HepG2 (cell line): Measurements from ENCODE around the gene ACACB. TPM values are rescaled to one million over a fixed set of nuclear protein-coding genes. Genes with fewer than 3 reads are reported as not detected.

Experiments used
- ATAC-seq: fragments of 200-7000 bp; cut with Tn5 transposase; 3 replicates; pipeline ENCODE4 v1.9.1; 2020; ENCODE audit warnings: mild to moderate bottlenecking, moderate library complexity
- BruUV-seq: library from RNA; stranded (reverse); fragments of 400-500 nt; replicated peaks from 2 replicates; lab custom pipeline; 2021; lab: Mats Ljungman, UMichigan
- CTCF ChIA-PET: fragments of 300-600 bp; formaldehyde crosslinking; extraction: SDS; loops from one replicate; lab custom pipeline; 2021; ENCODE audit warnings: low total read pairs, inconsistent platforms, low intra/inter-chr PET ratio; lab: Yijun Ruan, JAX
- POLR2A ChIA-PET: fragments of 350-600 bp; sonication (Branson Sonifier 250); formaldehyde crosslinking; loops from one replicate; lab custom pipeline; 2020; ENCODE audit warnings: antibody characterized with exemption, inconsistent platforms; lab: Yijun Ruan, JAX
- DNase-seq: peaks from one replicate; pipeline ENCODE4 v3.0.0-alpha.2; 2015; ENCODE audit warnings: low spot score
- FAIRE-seq: peaks from 3 replicates; lab custom pipeline; 2011; peaks lifted over from hg19 to GRCh38; lab: Jason Lieb, UNC
- H2AFZ ChIP-seq: one replicate; pipeline ENCODE4 v1.6.1; 2011; ENCODE audit warnings: low read length, inconsistent platforms
- H3K27ac ChIP-seq: fragments of 300-600 bp; 3 replicates; pipeline ENCODE4 v1.8.0; 2011; ENCODE audit warnings: mixed run types, mild to moderate bottlenecking, mixed read lengths, low read length, inconsistent platforms; ENCODE audit not compliant: insufficient read depth; ENCODE audit errors: extremely low read length
- H3K27me3 ChIP-seq, 2 experiments: fragments of 200-600 bp in 1 of 2; 2 replicates in 1 of 2; 3 replicates in 1 of 2; pipeline versions ENCODE4 v1.6.0 to v1.8.0; 2011; ENCODE audit warnings: low read length in 2 of 2, mild to moderate bottlenecking in 2 of 2, moderate library complexity in 2 of 2, inconsistent platforms in 1 of 2; ENCODE audit not compliant: insufficient read depth in 2 of 2, control insufficient read depth in 1 of 2
- H3K36me3 ChIP-seq, 2 experiments: fragments of 200-600 bp in 1 of 2; replicated peaks in 1 of 2; 2 replicates in 1 of 2; 3 replicates in 1 of 2; pipeline versions ENCODE4 v1.5.1 to v1.8.0; 2011; ENCODE audit warnings: low read length in 2 of 2, inconsistent platforms in 1 of 2; ENCODE audit not compliant: insufficient read depth in 2 of 2, control insufficient read depth in 1 of 2
- H3K4me1 ChIP-seq: 2 replicates; pipeline ENCODE4 v1.5.1; 2012; ENCODE audit warnings: low read length, inconsistent platforms; ENCODE audit not compliant: insufficient read depth
- H3K4me2 ChIP-seq: 2 replicates; pipeline ENCODE4 v1.6.0; 2011; ENCODE audit warnings: low read depth, low read length, inconsistent platforms
- H3K4me3 ChIP-seq, 3 experiments: fragments of 200-600 bp in 1 of 3; sonication (generic), shearing (Covaris generic) in 1 of 3; replicated peaks in 1 of 3; 2 replicates each; pipeline ENCODE4 v1.5.1; 2011 to 2016; ENCODE audit warnings: low read length in 3 of 3, inconsistent platforms in 2 of 3, low read depth in 2 of 3, mild to moderate bottlenecking in 2 of 3, control low read depth in 1 of 3, mixed read lengths in 1 of 3; ENCODE audit not compliant: insufficient read depth in 1 of 3
- H3K79me2 ChIP-seq: one replicate; pipeline ENCODE4 v1.6.1; 2011; ENCODE audit warnings: low read length, inconsistent platforms; ENCODE audit not compliant: insufficient read depth
- H3K9ac ChIP-seq: 2 replicates; pipeline ENCODE4 v1.6.0; 2011; ENCODE audit warnings: mild to moderate bottlenecking, low read depth, low read length, inconsistent platforms; ENCODE audit not compliant: insufficient read depth
- H3K9me3 ChIP-seq: 2 replicates; pipeline ENCODE4 v1.5.1; 2012; ENCODE audit warnings: mild to moderate bottlenecking, low read length
- H4K20me1 ChIP-seq: 2 replicates; pipeline ENCODE4 v1.6.0; 2011; ENCODE audit warnings: inconsistent platforms, mild to moderate bottlenecking, low read length, moderate library complexity; ENCODE audit not compliant: insufficient read depth
- CREBL2 ChIP-seq: sonication (generic); formaldehyde crosslinking; IDR thresholded peaks from 2 replicates; pipeline ENCODE4 v1.8.1; 2023; ENCODE audit warnings: missing genetic modification reagents, mild to moderate bottlenecking, borderline replicate concordance
- FOXA1 ChIP-seq, 2 experiments: fragments of 450-650 bp in 1 of 2; sonication (generic) in 1 of 2; formaldehyde crosslinking in 1 of 2; IDR thresholded peaks; 2 replicates each; pipeline versions ENCODE4 v1.4.0 to v1.6.1; 2016 to 2020; ENCODE audit warnings: missing genetic modification reagents in 1 of 2
- FOXK2 ChIP-seq: fragments of 450-650 bp; IDR thresholded peaks from 2 replicates; pipeline ENCODE4 v1.6.1; 2016
- GFI1 ChIP-seq: sonication (generic); formaldehyde crosslinking; IDR thresholded peaks from 2 replicates; pipeline ENCODE4 v1.5.0; 2020; ENCODE audit warnings: missing genetic modification reagents, mild to moderate bottlenecking, borderline replicate concordance
- ISL2 ChIP-seq: sonication (generic); formaldehyde crosslinking; IDR thresholded peaks from 2 replicates; pipeline ENCODE4 v1.5.0; 2020; ENCODE audit warnings: missing genetic modification reagents
- LCORL ChIP-seq, 2 experiments: fragments of 450-650 bp in 1 of 2; sonication (generic) in 1 of 2; formaldehyde crosslinking in 1 of 2; IDR thresholded peaks; 2 replicates each; pipeline versions ENCODE4 v1.5.0 to v1.6.1; 2017 to 2020; ENCODE audit warnings: antibody characterized with exemption in 1 of 2, missing genetic modification reagents in 1 of 2
- PRMT3 ChIP-seq: sonication (generic); formaldehyde crosslinking; IDR thresholded peaks from 2 replicates; pipeline ENCODE4 v1.8.1; 2022; ENCODE audit warnings: low read depth, mild to moderate bottlenecking, moderate library complexity, missing genetic modification reagents, borderline replicate concordance
- SMYD3 ChIP-seq: sonication (generic); formaldehyde crosslinking; IDR thresholded peaks from 2 replicates; pipeline ENCODE4 v1.8.1; 2023; ENCODE audit warnings: mild to moderate bottlenecking, missing genetic modification reagents
- WIZ ChIP-seq: sonication (generic); formaldehyde crosslinking; IDR thresholded peaks from 2 replicates; pipeline ENCODE4 v1.5.1; 2020; ENCODE audit warnings: mild to moderate bottlenecking, missing genetic modification reagents
- ZKSCAN1 ChIP-seq: fragments of 150-350 bp; IDR thresholded peaks from 2 replicates; pipeline ENCODE4 v1.6.1; 2014; ENCODE audit warnings: low read length
- ZMAT3 ChIP-seq: sonication (generic); formaldehyde crosslinking; conservative IDR thresholded peaks from 2 replicates; pipeline ENCODE4 v1.7.0; 2021; ENCODE audit warnings: missing genetic modification reagents
- ZNF362 ChIP-seq: sonication (generic); formaldehyde crosslinking; IDR thresholded peaks from 2 replicates; pipeline ENCODE4 v1.4.0; 2020; ENCODE audit warnings: missing genetic modification reagents, mild to moderate bottlenecking, borderline replicate concordance
- ZNF367 ChIP-seq: sonication (generic); formaldehyde crosslinking; IDR thresholded peaks from 2 replicates; pipeline ENCODE4 v1.4.0; 2020; ENCODE audit warnings: missing genetic modification reagents, borderline replicate concordance
- ZNF441 ChIP-seq: sonication (generic); formaldehyde crosslinking; IDR thresholded peaks from 2 replicates; pipeline ENCODE4 v1.7.0; 2021; ENCODE audit warnings: missing genetic modification reagents, borderline replicate concordance
- ZNF629 ChIP-seq: sonication (generic); formaldehyde crosslinking; conservative IDR thresholded peaks from 2 replicates; pipeline ENCODE4 v1.5.0; 2020; ENCODE audit warnings: missing genetic modification reagents
- ZSCAN30 ChIP-seq: sonication (generic); formaldehyde crosslinking; IDR thresholded peaks from 2 replicates; pipeline ENCODE4 v1.5.0; 2020; ENCODE audit warnings: mild to moderate bottlenecking, missing genetic modification reagents
- WGBS: methylation state at CpG from one replicate; pipeline ENCODE4 v1.1.6; 2017; ENCODE audit warnings: low lambda C conversion rate; 5-methylcytosine and 5-hydroxymethylcytosine counted together
- in situ Hi-C: cut with HindIII; loops from 2 replicates; pipeline ENCODE4 v1.10.0; 2017; ENCODE audit warnings: low pct_unique_long_range_greater_than_20kb; ENCODE audit not compliant: extremely low pct_ligation_motif_present
- intact Hi-C: fragments of 100-400 bp; cut with micrococcal nuclease; formaldehyde crosslinking; loops from one replicate; pipeline ENCODE4 v1.10.0; 2022; ENCODE audit not compliant: unreplicated experiment
- polyA plus RNA-seq, 8 experiments: library from polyadenylated mRNA; depleted of rRNA in 3 of 8; stranded (reverse) in 7 of 8; unstranded in 1 of 8; fragments of >200 nt; fragmentation: Illumina TruSeq in 4 of 8; extraction: Trizol in 4 of 8; gene quantifications; 2 replicates each; pipeline versions ENCODE4 v1.2.1 to v1.2.3, GENCODE V29; 2011 to 2016; ENCODE audit warnings: low read depth in 4 of 8, missing spikeins in 1 of 8, mixed read lengths in 1 of 8; ENCODE audit not compliant: insufficient read depth in 1 of 8
- total RNA-seq, 5 experiments: library from RNA; depleted of rRNA; stranded (reverse); fragments of >200 nt; fragmentation: Illumina TruSeq; extraction: Trizol; gene quantifications; 2 replicates each; pipeline ENCODE4 v1.2.3, GENCODE V29; 2016; ENCODE audit warnings: low read depth in 1 of 5

The ACACB gene
- total and polyA plus RNA-seq, 2 of the 13 experiments (the other 11 are each of a cell fraction or from before 2014, with no cell fraction given) = 6.2 to 8.6 TPM

- TF ChIP-seq CREBL2 (CRISPR knock-in tag) (no peak), ZNF367 (CRISPR knock-in tag) (no peak), ZKSCAN1 (no peak), SMYD3 (CRISPR knock-in tag) (no peak), PRMT3 (CRISPR knock-in tag) (no peak), ISL2 (CRISPR knock-in tag) (no peak), FOXA1 (IDR thresholded peaks at IDR 0.05) (no peak), FOXA1 (CRISPR knock-in tag; IDR thresholded peaks at IDR 0.05) (no peak), ZMAT3 (no peak)
- TF ChIP-seq, all 625 proteins: peak for 0
These were observed 180.0 kb downstream of the ACACB start (continued) for GRCh38 chr12:109296431-109296830.

DNA sequence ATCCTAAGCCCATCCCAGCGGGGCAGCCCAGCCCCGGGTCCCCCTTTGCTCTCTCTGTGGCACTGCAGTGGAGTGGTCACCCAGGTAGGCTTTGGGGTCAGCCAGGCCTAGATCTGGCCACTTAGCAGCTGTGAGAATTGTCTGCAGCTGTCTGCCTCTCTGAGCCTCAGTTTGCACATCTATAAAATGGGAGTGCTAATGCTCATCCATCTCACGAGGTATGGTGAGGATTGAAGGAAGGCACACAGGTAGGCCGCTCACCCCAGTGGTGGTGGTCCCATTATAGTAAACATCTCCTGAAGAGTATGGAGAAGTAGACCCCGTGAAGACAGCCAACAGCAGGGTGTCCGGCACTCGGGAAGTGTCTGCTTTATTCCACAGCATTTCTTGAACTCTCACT lies 183.5 kb downstream of the ACACB start:
- H3K9ac ChIP-seq = no peak overlapping the region
- H3K27ac ChIP-seq = no peak overlapping the region
- BruUV-seq = no TSS peak
- no peak overlapping the region for H2AFZ ChIP-seq
- H3K4me2 ChIP-seq = no peak overlapping the region
- no peaks in the 10 kb centered on the region for H3K4me1 ChIP-seq
- TF ChIP-seq ZNF629 (peak; percentile 84), FOXK2 (no peak), WIZ (CRISPR knock-in tag) (no peak), GFI1 (no peak), ZNF441 (no peak), ZSCAN30 (CRISPR knock-in tag) (no peak), ZNF362 (CRISPR knock-in tag) (no peak), LCORL (IDR thresholded peaks at IDR 0.05) (no peak), LCORL (CRISPR knock-in tag; IDR thresholded peaks at IDR 0.05) (no peak)
- TF ChIP-seq, all 625 proteins: peak for 1
- intact Hi-C loops = no loop called here
- FAIRE-seq = no peak
- DNase-seq = no peak
- no peaks in the 10 kb centered on the region for H3K9me3 ChIP-seq
- H3K4me3 ChIP-seq = no peak overlapping the region
- no peaks in the 10 kb centered on the region for H3K36me3 ChIP-seq
- no peak for ATAC-seq
- no peaks in the 10 kb centered on the region for H4K20me1 ChIP-seq
- in situ Hi-C loops = no loop called here
- 80% methylated on average over 4 of the region's 7 CpGs for WGBS
- H3K27me3 ChIP-seq = peaks cover 0 to 5% of the 10 kb centered on the region in 2 experiments; a peak in 3 of 5 replicates
- ChIA-PET POLR2A (no interaction called here), CTCF (no interaction called here)
- no peaks in the 10 kb centered on the region for H3K79me2 ChIP-seq
